ENCODE measurements around the gene SRXN1. TPM values are rescaled to one million over a fixed set of nuclear protein-coding genes. Genes with fewer than 3 reads are reported as not detected.

SRXN1 gene
- polyA plus RNA-seq, 1 donor = 7.5 TPM

DNA sequence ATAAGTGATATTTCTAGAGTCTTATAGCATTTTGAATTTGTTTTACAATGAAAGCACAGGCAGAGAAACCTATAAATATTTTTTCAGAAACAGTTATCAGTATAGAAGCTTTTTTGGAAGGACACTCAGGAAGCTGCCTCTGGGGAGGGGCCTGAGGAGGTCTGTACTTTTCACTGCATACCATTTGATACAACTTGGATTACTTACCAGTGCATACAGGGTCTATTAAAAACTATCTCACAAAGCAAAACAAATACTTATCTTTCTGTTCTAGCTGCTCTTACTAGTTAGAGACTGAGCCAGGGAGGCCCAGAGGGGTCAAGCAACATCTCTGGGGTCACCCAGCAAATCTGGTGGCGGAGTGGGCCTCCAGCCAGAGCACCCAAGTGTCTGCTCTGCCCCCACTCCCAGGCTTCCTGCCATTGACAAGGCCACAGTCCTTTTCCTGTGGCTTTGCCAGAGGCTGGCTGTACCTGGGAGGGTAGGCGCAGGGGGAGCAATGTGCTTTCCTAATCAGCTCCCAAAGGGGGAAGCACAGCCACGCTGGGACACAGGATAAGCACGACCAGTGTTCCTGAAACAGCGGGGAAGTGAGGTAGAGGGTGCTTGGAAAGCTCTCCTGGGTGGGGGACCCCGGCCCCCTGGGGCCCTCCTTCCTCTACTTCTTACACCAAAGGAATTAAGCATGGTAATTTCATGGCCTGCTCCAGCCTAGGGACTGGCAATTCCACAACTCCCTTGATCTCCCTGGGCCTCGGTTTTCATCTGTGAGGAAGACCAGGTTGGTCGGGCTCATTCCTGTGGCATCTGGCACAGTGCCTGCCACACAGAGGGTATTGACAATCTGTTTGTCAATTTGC lies 50.7 kb downstream of the SRXN1 start:
- DNase-seq = no peak

DNA sequence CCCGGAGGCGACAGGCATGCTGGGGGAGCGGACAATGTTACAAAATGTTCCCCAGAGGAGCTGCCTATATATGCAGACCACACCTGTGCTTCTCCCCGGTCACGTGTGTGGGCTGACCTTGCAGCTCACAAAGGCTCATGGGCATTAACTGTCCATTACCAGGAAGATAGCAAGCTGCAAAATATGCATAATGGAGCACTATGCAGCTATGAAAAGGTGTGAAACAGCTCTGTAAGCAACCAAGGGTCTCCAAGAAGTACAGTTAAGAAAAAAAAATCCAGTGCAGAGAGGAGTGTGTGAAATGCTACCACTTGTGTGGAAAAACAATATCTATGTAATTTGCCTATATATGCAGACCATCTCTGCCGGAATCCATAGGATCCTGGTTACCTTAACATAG lies 52.3 kb downstream of the SRXN1 start:
- DNase-seq = no peak

DNA sequence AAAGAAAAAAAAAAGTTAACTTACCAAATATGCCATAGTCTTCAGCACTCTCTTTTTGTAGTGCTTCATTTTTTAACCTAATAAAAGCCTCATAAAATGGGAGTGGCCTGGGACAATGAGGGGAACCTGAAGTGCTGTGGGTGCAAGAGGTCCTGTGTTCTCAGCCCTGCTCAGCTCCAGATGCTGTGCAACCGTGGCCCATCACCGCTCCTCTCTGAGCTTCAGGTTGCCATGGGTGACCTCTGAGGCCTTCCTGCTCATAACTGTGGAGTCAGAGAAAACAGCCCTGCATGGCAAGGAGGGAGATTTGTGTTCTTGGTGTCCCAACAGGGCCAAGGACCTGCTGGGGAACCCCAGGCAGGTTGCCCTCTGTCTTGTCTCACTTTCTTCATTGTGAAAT lies 52.9 kb downstream of the SRXN1 start:
- no peak for DNase-seq

DNA sequence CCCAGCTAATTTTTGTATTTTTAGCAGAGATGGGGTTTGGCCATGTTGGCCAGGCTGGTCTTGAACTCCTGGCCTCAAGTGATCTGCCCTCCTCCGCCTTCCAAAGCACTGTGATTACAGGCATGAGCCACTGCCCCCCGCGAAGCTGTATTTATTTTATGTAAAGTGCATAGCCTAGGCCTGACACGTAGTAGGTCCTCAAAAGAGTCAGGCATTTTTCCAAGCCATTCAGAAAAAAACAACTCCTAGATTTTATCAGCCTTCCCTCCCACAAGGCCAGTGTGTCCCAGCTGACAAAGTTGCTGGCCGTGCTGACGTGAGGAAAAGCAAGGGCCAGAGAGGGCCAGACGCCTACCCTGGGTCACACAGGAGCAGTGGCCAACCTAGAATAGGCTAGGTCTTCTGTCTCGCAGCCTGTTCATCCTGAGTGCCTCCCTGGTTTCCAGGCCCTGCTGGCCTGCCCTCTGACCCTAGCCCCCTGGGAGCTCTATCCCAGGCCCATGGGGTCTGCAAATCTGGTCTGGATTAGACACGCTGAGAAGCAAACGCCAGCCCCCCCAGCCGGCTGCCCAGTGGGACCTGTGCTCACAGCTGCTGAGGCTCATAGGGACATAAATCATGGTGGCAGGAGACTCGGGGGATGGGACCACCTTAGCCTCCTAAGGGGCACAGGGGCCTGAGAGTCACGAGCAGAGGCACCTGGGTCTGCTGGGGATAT lies 54.7 kb downstream of the SRXN1 start:
- DNase-seq = no peak

DNA sequence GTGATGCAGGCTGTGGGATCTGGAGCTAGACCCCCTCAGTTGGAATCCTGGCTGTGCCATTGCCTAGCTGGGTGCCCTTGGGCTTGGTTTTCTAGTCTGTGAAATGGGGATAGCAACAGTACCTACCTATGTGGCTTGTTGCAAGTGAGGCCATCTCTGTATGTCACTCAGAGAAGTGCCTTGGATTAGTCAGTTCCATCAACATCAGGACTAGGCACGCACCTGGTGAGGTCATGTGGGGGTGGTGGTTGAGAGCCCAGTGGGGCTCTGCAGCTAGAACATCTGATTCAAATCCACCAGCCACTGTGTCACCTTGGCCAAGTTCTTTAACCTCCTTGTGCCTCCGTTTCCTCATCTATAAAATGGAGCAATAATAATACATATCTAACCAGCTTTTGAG lies 55.4 kb downstream of the SRXN1 start:
- no peak for DNase-seq

Other genes starting within 250 kb of the SRXN1 start
- gene RBCK1, start 244.9 kb downstream of the SRXN1 start, polyA plus RNA-seq (ENCODE audit: insufficient read length) = 55.3 TPM
- 28.1 TPM for gene TBC1D20, start 190.7 kb downstream of the SRXN1 start, polyA plus RNA-seq (ENCODE audit: insufficient read length)
- gene CSNK2A1, start 109.4 kb downstream of the SRXN1 start, polyA plus RNA-seq (ENCODE audit: insufficient read length) = 111 TPM
- gene TCF15, start 42.9 kb downstream of the SRXN1 start, polyA plus RNA-seq (ENCODE audit: insufficient read length) = 4.5 TPM
- gene SCRT2, start 22.6 kb upstream of the SRXN1 start, polyA plus RNA-seq (ENCODE audit: insufficient read length) = not detected
- gene SLC52A3, start 115.3 kb upstream of the SRXN1 start, polyA plus RNA-seq (ENCODE audit: insufficient read length) = 0.61 TPM
- gene FAM110A, start 180.5 kb upstream of the SRXN1 start, polyA plus RNA-seq (ENCODE audit: insufficient read length) = 24.3 TPM